Dendritic cell treated with granulocyte-macrophage colony-stimulating factor and Interleukin-4, amounts not matched to agents 40 ng/mL and 50 ng/mL, for 4 days (primary cell): Measurements from ENCODE around the gene DICER1.
A peak's percentile ranks its signal among the peaks of the same experiment; 100 is the strongest.
"Not testable (repeated sequence)": the region's sequence is repeated elsewhere in the genome, so short reads cannot be mapped to it uniquely, and the experiment has no call there.

Source experiments
- H3K27ac Mint-ChIP-seq: one replicate; pipeline ENCODE4 v1.8.0; 2022; ENCODE audit warnings: mild to moderate bottlenecking, mixed read lengths
- H3K27me3 Mint-ChIP-seq: one replicate; pipeline ENCODE4 v1.8.0; 2022; ENCODE audit warnings: mild to moderate bottlenecking, mixed read lengths
- H3K36me3 Mint-ChIP-seq: one replicate; pipeline ENCODE4 v1.8.0; 2022; ENCODE audit warnings: low read depth, mixed read lengths
- H3K4me1 Mint-ChIP-seq: one replicate; pipeline ENCODE4 v1.8.0; 2022; ENCODE audit warnings: low read depth, mixed read lengths
- H3K4me3 Mint-ChIP-seq: one replicate; pipeline ENCODE4 v1.8.0; 2022; ENCODE audit warnings: mild to moderate bottlenecking, moderate library complexity, mixed read lengths
- H3K9me3 Mint-ChIP-seq: one replicate; pipeline ENCODE4 v1.8.0; 2022; ENCODE audit warnings: mixed read lengths
- intact Hi-C: fragments of 100-400 bp; cut with micrococcal nuclease; formaldehyde crosslinking; loops from one replicate; pipeline ENCODE4 v1.15.0; 2022

The DICER1 gene

DNA sequence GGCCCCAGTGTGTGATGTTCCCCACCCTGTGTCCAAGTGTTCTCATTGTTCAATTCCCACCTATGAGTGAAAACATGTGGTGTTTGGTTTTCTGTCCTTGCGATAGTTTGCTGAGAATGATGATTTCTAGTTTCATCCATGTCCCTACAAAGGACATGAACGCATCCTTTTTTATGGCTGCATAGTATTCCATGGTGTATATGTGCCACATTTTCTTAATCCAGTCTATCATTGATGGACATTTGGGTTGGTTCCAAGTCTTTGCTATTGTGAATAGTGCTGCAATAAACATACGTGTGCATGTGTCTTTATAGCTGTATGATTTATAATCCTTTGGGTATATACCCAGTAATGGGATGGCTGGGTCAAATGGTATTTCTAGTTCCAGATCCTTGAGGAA is 18.3 kb upstream of the DICER1 start:
- H3K9me3 Mint-ChIP-seq, H3K4me3 Mint-ChIP-seq, H3K27me3 Mint-ChIP-seq, H3K36me3 Mint-ChIP-seq, intact Hi-C loops, H3K27ac Mint-ChIP-seq: not testable (repeated sequence)
- H3K4me1 Mint-ChIP-seq = peaks cover 37% of the 10 kb centered on the region

DNA sequence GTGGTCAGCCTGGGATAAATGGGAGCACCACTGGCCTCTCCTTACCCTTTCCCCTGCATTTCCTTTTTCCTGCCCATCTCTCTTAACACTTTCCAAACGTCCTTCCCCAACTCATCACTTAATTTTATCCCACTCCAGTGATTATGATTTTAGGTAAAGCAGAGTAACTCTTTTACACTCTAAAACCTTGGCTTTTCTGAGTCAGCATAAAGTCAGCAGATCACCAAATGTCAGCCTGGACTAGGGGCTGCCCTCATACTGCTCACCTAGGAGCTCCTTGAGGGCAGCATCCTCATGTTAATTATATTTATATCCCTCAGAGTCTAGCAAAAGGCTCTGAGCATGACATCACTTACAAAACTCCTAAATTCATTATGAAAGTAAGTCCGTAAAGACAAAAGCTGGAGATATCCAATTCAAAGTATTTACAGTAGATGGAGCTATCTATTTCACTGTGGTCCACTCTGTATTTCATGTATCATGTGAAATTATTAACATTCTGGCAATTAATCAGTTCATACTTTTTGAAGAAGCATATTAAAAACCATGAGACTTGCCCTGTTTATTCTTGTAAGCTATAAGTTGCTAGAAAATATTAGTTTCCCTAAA is 17.0 kb upstream of the DICER1 start:
- Mint-ChIP-seq H3K9me3 (no peaks in the 10 kb centered on the region), H3K27me3 (no peaks in the 10 kb centered on the region), H3K27ac (no peak overlapping the region), H3K4me1 (peaks cover 31% of the 10 kb centered on the region), H3K4me3 (no peak overlapping the region), H3K36me3 (no peaks in the 10 kb centered on the region)
- intact Hi-C loops = no loop called here

DNA sequence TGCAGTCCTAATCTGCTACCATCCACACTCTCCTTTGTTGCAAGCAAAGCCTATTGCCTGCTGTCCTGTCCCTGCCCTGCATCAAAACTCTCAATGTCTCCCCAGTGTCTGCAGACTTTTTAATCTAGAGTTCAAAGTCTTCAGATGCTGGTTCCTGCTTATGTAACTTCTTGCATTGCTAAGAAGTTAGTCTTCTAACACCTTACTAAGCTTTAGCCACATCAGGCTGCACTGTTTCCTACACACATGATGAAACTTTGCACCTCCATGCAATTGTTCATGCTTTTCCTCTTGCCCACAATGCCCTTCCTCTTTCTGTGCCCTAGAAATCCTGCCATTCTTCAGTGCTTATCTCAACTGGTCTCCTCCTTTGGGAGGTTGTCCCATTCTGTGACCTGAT is 16.2 kb upstream of the DICER1 start:
- no peaks in the 10 kb centered on the region for H3K9me3 Mint-ChIP-seq
- no peak overlapping the region for H3K4me3 Mint-ChIP-seq
- peaks cover 30% of the 10 kb centered on the region for H3K4me1 Mint-ChIP-seq
- no peaks in the 10 kb centered on the region for H3K27me3 Mint-ChIP-seq
- intact Hi-C loops = no loop called here
- no peaks in the 10 kb centered on the region for H3K36me3 Mint-ChIP-seq
- no peak overlapping the region for H3K27ac Mint-ChIP-seq

DNA sequence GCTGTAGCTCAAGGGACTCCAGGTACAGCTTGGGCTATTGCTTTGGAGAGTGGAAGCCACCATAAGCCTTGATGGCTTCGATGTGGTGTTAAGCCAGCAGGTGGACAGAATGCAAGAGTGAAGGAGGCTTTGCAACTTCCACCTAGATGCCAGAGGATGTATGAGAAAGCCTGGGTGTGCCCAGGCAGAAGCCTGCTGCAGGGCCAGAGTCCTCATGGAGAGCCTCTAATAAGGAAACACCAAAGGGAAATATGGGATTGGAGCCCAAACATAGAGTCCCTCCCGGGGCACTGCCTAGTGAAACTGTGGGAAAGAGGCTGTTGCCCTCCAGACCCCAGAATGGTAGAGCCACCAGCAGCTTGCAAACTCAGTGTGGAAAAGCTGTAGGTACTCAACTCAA is 9.8 kb upstream of the DICER1 start:
- Mint-ChIP-seq H3K9me3 (peaks cover 18% of the 10 kb centered on the region), H3K4me3 (no peak overlapping the region), H3K27me3 (no peaks in the 10 kb centered on the region), H3K36me3 (no peaks in the 10 kb centered on the region), H3K4me1 (peaks cover 33% of the 10 kb centered on the region), H3K27ac (peak overlapping the region; percentile 30)
- intact Hi-C loops = no loop called here

DNA sequence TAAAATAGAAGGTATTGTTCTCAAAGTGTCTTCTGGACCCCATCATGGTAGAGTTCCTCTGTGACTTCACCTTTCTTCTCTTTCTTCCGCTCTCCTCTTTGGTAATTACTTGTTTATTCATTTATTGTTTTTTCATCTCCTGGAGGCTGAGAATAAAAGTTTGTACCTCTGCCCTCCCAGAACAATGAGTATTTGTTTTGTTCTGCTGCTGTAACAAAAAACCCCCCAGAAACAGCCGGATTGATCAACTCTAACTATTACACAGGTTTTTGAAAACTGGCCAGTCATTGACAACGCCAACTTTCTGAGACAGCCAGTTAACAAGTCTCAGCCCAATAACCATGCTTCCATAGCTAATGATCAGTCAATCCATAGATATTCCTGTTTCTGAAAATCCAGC is 8.2 kb upstream of the DICER1 start:
- H3K4me3 Mint-ChIP-seq = no peak overlapping the region
- peaks cover 47% of the 10 kb centered on the region for H3K4me1 Mint-ChIP-seq
- intact Hi-C loops = no loop called here
- H3K36me3 Mint-ChIP-seq = no peaks in the 10 kb centered on the region
- no peaks in the 10 kb centered on the region for H3K27me3 Mint-ChIP-seq
- no peak overlapping the region for H3K27ac Mint-ChIP-seq
- peaks cover 18% of the 10 kb centered on the region for H3K9me3 Mint-ChIP-seq

DNA sequence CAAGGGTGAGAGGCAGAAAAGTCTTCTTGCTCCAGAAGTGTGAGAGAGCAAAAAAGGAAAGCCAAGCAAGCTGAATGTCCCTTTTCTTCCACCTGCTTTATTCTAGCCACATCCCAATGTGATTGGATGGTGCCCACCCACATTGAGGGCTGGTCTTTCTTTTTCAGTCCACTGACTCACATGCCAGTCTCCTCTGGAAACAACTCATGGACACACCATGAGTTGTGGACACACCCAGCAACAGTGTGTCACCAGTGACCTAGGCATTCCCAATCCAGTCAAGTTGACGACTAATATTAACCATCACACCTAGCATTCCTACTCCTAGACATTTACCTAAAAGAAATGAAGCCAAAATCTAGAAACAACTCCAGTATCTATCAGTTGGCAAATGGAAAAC is 7.2 kb upstream of the DICER1 start:
- H3K4me3 Mint-ChIP-seq = no peak overlapping the region
- H3K27me3 Mint-ChIP-seq = no peaks in the 10 kb centered on the region
- peaks cover 18% of the 10 kb centered on the region for H3K9me3 Mint-ChIP-seq
- intact Hi-C loops = no loop called here
- no peak overlapping the region for H3K27ac Mint-ChIP-seq
- no peaks in the 10 kb centered on the region for H3K36me3 Mint-ChIP-seq
- peaks cover 47% of the 10 kb centered on the region for H3K4me1 Mint-ChIP-seq

DNA sequence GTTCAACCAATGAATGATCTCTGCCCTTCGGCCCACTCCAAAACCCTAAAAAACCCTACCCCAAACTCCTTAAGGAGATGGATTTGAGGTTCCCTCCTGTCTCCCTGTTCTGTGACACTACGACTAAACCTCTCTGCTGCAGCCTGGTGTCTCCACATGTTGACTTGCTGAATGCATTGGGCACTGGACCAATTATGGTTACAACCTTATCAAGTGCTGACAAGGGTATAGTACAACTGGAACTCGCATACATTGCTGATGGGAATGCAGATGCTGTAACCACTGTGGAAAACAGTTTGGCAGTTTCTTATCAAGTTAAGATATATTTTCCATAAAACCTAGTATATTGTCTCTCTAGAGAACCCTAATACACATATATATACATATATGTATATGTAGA is 6.3 kb upstream of the DICER1 start:
- peak overlapping the region; percentile 66 for H3K27ac Mint-ChIP-seq
- intact Hi-C loops = no loop called here

DNA sequence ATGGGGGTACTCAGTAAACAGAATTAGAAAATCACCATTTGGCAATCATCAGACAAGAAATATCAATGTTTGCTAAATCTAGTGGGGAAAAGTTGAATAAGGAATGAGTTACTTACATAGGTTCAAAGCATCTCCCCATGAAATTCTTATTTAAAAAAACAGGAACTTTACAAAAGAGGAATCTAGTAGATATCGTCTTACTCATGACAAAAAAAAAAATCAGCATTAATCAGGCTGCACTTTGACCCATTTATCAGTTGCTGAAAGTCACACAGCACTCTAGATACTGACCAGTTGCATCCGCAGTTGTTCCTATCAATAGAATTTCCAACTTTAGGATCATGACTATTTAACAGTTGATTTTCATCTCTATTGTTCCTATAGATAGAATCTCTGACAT is 5.8 kb upstream of the DICER1 start:
- H3K9me3 Mint-ChIP-seq = peaks cover 18% of the 10 kb centered on the region
- H3K4me3 Mint-ChIP-seq = peak overlapping the region; percentile 53

More for the DNA sequence above, 6.3 kb upstream of the DICER1 start:
- no peak overlapping the region for H3K4me3 Mint-ChIP-seq
- peaks cover 18% of the 10 kb centered on the region for H3K9me3 Mint-ChIP-seq
- H3K4me1 Mint-ChIP-seq = peaks cover 49% of the 10 kb centered on the region
- no peaks in the 10 kb centered on the region for H3K27me3 Mint-ChIP-seq
- H3K36me3 Mint-ChIP-seq = no peaks in the 10 kb centered on the region

DNA sequence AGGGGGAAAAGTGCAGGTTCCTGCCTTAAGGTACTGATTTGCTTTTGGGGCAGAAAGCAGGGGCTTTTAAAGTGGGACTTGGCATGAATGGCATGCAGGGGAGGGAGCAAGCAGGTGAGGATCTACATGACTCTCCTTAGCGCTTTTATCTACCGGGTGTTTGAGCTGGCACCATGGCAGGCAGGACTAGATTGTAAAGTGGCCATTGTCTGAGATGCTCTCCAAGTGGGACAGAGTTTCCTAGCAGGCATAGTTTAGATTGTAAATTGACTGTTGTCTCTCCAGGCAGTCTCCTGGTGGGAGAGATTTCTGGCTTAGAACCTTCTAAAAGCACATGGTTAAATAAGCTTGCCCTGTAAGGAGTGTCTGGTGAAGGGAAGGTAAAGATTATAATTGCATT is 5.3 kb upstream of the DICER1 start:
- intact Hi-C loops = no loop called here
- Mint-ChIP-seq H3K9me3 (peaks cover 18% of the 10 kb centered on the region), H3K4me1 (peaks cover 59% of the 10 kb centered on the region), H3K27ac (peak overlapping the region; percentile 66), H3K27me3 (no peaks in the 10 kb centered on the region), H3K4me3 (peak overlapping the region; percentile 53), H3K36me3 (no peaks in the 10 kb centered on the region)

More for the DNA sequence above, 5.8 kb upstream of the DICER1 start:
- no peaks in the 10 kb centered on the region for H3K27me3 Mint-ChIP-seq
- H3K4me1 Mint-ChIP-seq = peaks cover 55% of the 10 kb centered on the region
- H3K27ac Mint-ChIP-seq = peak overlapping the region; percentile 66
- H3K36me3 Mint-ChIP-seq = no peaks in the 10 kb centered on the region
- intact Hi-C loops = no loop called here

DNA sequence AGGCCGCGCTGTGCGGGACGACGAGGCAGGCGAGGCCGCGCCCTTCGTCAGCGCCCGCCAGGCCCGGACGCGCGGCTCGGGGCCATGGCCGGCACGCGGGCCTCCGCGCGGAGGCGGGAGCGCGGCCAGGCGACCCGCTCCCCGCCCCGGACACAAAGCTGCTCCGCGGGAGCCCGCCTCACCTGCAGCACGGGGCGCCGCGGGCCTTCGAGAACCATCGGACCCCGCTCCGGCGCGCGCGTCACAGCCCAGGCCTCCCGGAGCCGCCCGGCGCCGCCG is 342 bp downstream of the DICER1 start:
- peak overlapping the region; percentile 85 for H3K4me3 Mint-ChIP-seq
- H3K9me3 Mint-ChIP-seq = no peaks in the 10 kb centered on the region
- H3K36me3 Mint-ChIP-seq = peaks cover 6% of the 10 kb centered on the region
- H3K27ac Mint-ChIP-seq = peak overlapping the region; percentile 98
- intact Hi-C loops = loop anchor here (2.0 to 10.0 kb wide), 3 partner anchors 14 to 1348 kb away; partner anchors contain the start of genes CLMN and PAPOLA
- no peaks in the 10 kb centered on the region for H3K27me3 Mint-ChIP-seq
- H3K4me1 Mint-ChIP-seq = peaks cover 65% of the 10 kb centered on the region

DNA sequence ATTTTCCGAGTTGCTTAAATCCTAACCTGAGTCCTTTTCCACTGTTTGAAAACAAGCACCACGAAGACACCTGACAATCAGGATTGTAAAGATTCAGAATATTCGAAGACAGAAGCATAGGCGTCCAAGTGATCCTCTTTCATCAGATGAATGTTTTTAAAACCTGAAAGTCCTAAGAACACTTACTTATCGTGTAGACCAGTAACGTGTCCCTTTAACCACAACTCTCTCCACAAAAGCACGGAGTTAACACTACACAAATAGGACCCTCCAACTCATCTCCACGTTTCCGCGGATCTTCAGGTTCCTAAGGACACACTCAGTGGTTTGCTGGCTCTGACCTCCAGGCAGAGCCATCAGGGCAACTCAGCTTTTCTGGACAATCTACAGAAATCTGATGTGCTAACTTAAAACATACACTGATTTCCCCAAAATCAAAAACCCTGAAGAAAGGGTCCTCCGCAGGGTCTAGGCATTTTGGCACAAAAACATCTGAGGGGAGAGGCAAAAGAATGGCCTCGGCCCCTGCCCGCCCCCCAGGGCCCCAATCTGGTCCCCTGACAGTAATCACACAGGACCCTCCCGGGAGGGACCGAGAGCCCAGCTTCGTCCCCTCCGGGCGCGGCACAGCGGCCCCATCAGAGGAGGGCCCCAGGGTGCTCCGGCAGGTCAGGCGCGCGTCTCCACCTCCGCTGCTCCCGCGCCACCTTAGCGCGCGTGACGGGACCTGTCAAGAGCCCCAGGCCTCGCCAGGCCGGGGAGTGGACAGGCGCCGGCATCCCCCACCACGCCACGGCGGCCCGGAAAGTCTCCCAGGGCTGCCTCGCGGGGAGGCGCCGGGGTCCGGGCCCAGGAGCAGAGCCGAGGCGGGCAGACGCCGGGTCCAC is 925 bp downstream of the DICER1 start:
- intact Hi-C loops = loop anchor here (2.0 to 10.0 kb wide), 3 partner anchors 14 to 1348 kb away; partner anchors contain the start of genes CLMN and PAPOLA
- Mint-ChIP-seq H3K9me3 (no peaks in the 10 kb centered on the region), H3K27me3 (no peaks in the 10 kb centered on the region), H3K36me3 (peaks cover 6% of the 10 kb centered on the region), H3K4me3 (peak overlapping the region; percentile 85), H3K4me1 (peaks cover 64% of the 10 kb centered on the region), H3K27ac (peak overlapping the region; percentile 98)

DNA sequence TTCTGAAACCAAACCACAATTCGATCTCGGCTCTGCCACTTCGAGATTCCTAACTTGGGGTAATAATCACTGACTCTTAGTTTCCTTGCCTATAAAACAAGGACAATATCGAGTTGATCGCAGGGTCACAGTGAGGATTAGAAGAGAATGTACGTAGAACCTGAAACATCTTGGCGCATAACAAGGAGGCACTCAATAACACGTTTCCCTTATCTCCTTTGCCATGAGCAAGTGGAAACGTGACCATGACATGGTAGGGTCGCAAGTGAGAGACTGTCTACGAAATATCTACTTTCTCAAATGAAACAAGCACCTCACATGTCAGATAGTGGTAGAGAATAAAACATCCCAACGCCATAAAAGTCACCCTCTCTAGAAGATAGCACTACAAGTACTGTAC is 2.3 kb downstream of the DICER1 start:
- Mint-ChIP-seq H3K4me3 (peak overlapping the region; percentile 52), H3K36me3 (peaks cover 6% of the 10 kb centered on the region), H3K4me1 (peaks cover 65% of the 10 kb centered on the region), H3K9me3 (no peaks in the 10 kb centered on the region), H3K27me3 (no peaks in the 10 kb centered on the region), H3K27ac (no peak overlapping the region)
- intact Hi-C loops = loop anchor here (10.0 kb wide), 2 partner anchors 160 to 1350 kb away; partner anchors contain the start of genes CLMN and PAPOLA

DNA sequence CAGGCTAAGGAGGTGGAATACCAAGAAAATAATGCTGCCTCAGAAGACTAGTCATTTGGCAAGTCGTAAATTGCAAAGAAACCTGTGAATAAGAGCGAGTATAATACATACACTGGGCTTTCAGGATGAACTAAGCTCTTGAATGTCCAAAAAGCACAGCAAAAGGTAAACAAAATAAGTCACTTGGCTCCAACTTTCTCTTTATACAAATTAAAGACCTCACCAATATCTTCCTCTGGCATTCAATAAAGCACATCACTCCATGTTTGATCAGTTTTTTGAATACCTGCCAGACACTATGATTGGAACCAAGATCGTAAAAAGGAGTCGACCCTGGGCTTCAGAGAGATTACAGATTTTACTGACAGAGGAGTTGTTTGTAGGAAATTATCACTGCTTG is 3.5 kb downstream of the DICER1 start:
- no peak overlapping the region for H3K4me3 Mint-ChIP-seq
- H3K27ac Mint-ChIP-seq = no peak overlapping the region
- intact Hi-C loops = loop anchor here (5.0 to 10.0 kb wide), 3 partner anchors 43 to 1351 kb away; partner anchors contain the start of genes CLMN and PAPOLA
- H3K27me3 Mint-ChIP-seq = no peaks in the 10 kb centered on the region
- no peaks in the 10 kb centered on the region for H3K9me3 Mint-ChIP-seq
- H3K36me3 Mint-ChIP-seq = peaks cover 6% of the 10 kb centered on the region
- H3K4me1 Mint-ChIP-seq = peaks cover 76% of the 10 kb centered on the region

DNA sequence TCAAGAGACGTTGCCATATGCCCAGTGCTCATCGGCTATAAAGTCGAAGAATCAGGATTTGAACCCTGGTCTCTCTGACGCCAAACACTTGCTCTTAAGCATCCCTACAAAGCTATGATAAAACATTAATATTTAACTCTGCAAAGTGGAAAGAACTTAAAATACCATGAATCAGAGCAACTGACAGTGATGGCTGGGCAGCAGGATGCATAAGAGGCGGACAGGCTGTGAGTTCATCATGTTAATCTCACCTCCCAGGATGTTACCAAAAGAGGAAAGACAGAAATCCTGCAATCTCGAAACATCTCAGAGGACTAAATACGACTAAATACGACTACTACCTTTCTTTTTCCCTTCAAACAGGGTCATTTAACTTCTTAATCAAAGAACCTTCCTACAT is 5.8 kb downstream of the DICER1 start:
- Mint-ChIP-seq H3K4me3 (no peak overlapping the region), H3K9me3 (no peaks in the 10 kb centered on the region), H3K27ac (no peak overlapping the region), H3K4me1 (peaks cover 87% of the 10 kb centered on the region), H3K36me3 (peaks cover 9% of the 10 kb centered on the region), H3K27me3 (no peaks in the 10 kb centered on the region)
- intact Hi-C loops = loop anchor here (5.0 to 10.0 kb wide), 3 partner anchors 46 to 1353 kb away; partner anchors contain the start of genes CLMN and PAPOLA
